HepG2 (cell line): ENCODE results near the gene SAMD14. TPM values are rescaled to one million over a fixed set of nuclear protein-coding genes. Genes with fewer than 3 reads are reported as not detected.

Experiments used
- CENPBD1 ChIP-seq: sonication (generic); formaldehyde crosslinking; IDR thresholded peaks from 2 replicates; pipeline ENCODE4 v1.8.0; 2022; ENCODE audit warnings: missing genetic modification reagents, low read depth, mild to moderate bottlenecking, borderline replicate concordance
- FOXK1 ChIP-seq: sonication (generic); formaldehyde crosslinking; IDR thresholded peaks from 2 replicates; pipeline ENCODE4 v1.4.0; 2020; ENCODE audit warnings: low read depth, missing genetic modification reagents, borderline replicate concordance
- FOXP4 ChIP-seq: sonication (generic); formaldehyde crosslinking; IDR thresholded peaks from 2 replicates; pipeline ENCODE4 v1.4.0; 2020; ENCODE audit warnings: missing genetic modification reagents
- HNF4G ChIP-seq, 2 experiments: sonication (generic) in 1 of 2; formaldehyde crosslinking in 1 of 2; IDR thresholded peaks; 2 replicates each; pipeline versions ENCODE4 v1.4.0 to v1.6.1; 2011 to 2020; ENCODE audit warnings: borderline replicate concordance in 2 of 2, low read depth in 2 of 2, mild to moderate bottlenecking in 2 of 2, low read length in 1 of 2, missing genetic modification reagents in 1 of 2, moderate library complexity in 1 of 2
- MAZ ChIP-seq, 2 experiments: sonication (generic) in 1 of 2; formaldehyde crosslinking in 1 of 2; IDR thresholded peaks; 2 replicates each; pipeline versions ENCODE4 v1.5.0 to v1.6.1; 2012 to 2020; ENCODE audit warnings: low read depth in 2 of 2, mild to moderate bottlenecking in 2 of 2, borderline replicate concordance in 1 of 2, improper control_type of control experiment in 1 of 2, low read length in 1 of 2, missing genetic modification reagents in 1 of 2, moderate library complexity in 1 of 2
- MED1 ChIP-seq: sonication (generic); formaldehyde crosslinking; IDR thresholded peaks from 2 replicates; pipeline ENCODE4 v1.4.0; 2020; ENCODE audit warnings: missing genetic modification reagents
- MEIS1 ChIP-seq: sonication (generic); formaldehyde crosslinking; IDR thresholded peaks from 2 replicates; pipeline ENCODE4 v1.9.0; 2021; ENCODE audit warnings: mild to moderate bottlenecking, missing genetic modification reagents, moderate library complexity, borderline replicate concordance
- MIER3 ChIP-seq: IDR thresholded peaks from 2 replicates; pipeline ENCODE4 v1.6.1; 2016; ENCODE audit warnings: missing compliant biosample characterization, borderline replicate concordance
- MXD4 ChIP-seq: IDR thresholded peaks from 2 replicates; pipeline ENCODE4 v1.6.1; 2016; ENCODE audit warnings: mild to moderate bottlenecking, missing biosample characterization, missing genetic modification reagents
- RAD21 ChIP-seq: fragments of 450-650 bp; formaldehyde crosslinking; IDR thresholded peaks from 2 replicates; pipeline ENCODE4 v1.5.0; 2020; ENCODE audit warnings: mild to moderate bottlenecking
- RXRB ChIP-seq: IDR thresholded peaks from 2 replicates; pipeline ENCODE4 v1.6.1; 2016; ENCODE audit warnings: borderline replicate concordance, missing genetic modification reagents, missing compliant biosample characterization
- SAP130 ChIP-seq: IDR thresholded peaks from 2 replicates; pipeline ENCODE4 v1.6.1; 2016; ENCODE audit warnings: low read depth
- ZNF10 ChIP-seq: sonication (generic); formaldehyde crosslinking; IDR thresholded peaks from 2 replicates; pipeline ENCODE4 v1.4.0; 2020; ENCODE audit warnings: mild to moderate bottlenecking, low read depth, missing genetic modification reagents, borderline replicate concordance
- ZNF263 ChIP-seq: sonication (generic); formaldehyde crosslinking; IDR thresholded peaks from 2 replicates; pipeline ENCODE4 v1.4.0; 2020; ENCODE audit warnings: missing genetic modification reagents
- ZNF317 ChIP-seq: sonication (generic); formaldehyde crosslinking; IDR thresholded peaks from 2 replicates; pipeline ENCODE4 v1.5.0; 2020; ENCODE audit warnings: mild to moderate bottlenecking, missing genetic modification reagents
- ZNF343 ChIP-seq: sonication (generic); formaldehyde crosslinking; IDR thresholded peaks from 2 replicates; pipeline ENCODE4 v1.4.0; 2020; ENCODE audit warnings: mild to moderate bottlenecking, missing genetic modification reagents
- ZNF414 ChIP-seq: sonication (generic); formaldehyde crosslinking; IDR thresholded peaks from 2 replicates; pipeline ENCODE4 v1.5.0; 2020; ENCODE audit warnings: missing genetic modification reagents
- ZNF501 ChIP-seq: sonication (generic); formaldehyde crosslinking; IDR thresholded peaks from 2 replicates; pipeline ENCODE4 v1.5.1; 2020; ENCODE audit warnings: mild to moderate bottlenecking, moderate library complexity, missing genetic modification reagents
- polyA plus RNA-seq, 8 experiments: library from polyadenylated mRNA; depleted of rRNA in 3 of 8; stranded (reverse) in 7 of 8; unstranded in 1 of 8; fragments of >200 nt; fragmentation: Illumina TruSeq in 4 of 8; extraction: Trizol in 4 of 8; gene quantifications; 2 replicates each; pipeline versions ENCODE4 v1.2.1 to v1.2.3, GENCODE V29; 2011 to 2016; ENCODE audit warnings: low read depth in 4 of 8, missing spikeins in 1 of 8, mixed read lengths in 1 of 8; ENCODE audit not compliant: insufficient read depth in 1 of 8
- total RNA-seq, 5 experiments: library from RNA; depleted of rRNA; stranded (reverse); fragments of >200 nt; fragmentation: Illumina TruSeq; extraction: Trizol; gene quantifications; 2 replicates each; pipeline ENCODE4 v1.2.3, GENCODE V29; 2016; ENCODE audit warnings: low read depth in 1 of 5
- TF ChIP-seq, protein P1 (sequence below): sonication (generic); formaldehyde crosslinking; IDR thresholded peaks from 2 replicates; pipeline ENCODE4 v1.4.0; 2020; ENCODE audit warnings: mild to moderate bottlenecking, missing genetic modification reagents, borderline replicate concordance
- TF ChIP-seq, protein P2 (sequence below): IDR thresholded peaks from 2 replicates; pipeline ENCODE4 v1.6.1; 2018; ENCODE audit warnings: missing genetic modification reagents, mild to moderate bottlenecking, missing compliant biosample characterization

The SAMD14 gene
- total and polyA plus RNA-seq, 2 of the 13 experiments (the other 11 are each of a cell fraction or from before 2014, with no cell fraction given) = 0.07 to 0.22 TPM

DNA sequence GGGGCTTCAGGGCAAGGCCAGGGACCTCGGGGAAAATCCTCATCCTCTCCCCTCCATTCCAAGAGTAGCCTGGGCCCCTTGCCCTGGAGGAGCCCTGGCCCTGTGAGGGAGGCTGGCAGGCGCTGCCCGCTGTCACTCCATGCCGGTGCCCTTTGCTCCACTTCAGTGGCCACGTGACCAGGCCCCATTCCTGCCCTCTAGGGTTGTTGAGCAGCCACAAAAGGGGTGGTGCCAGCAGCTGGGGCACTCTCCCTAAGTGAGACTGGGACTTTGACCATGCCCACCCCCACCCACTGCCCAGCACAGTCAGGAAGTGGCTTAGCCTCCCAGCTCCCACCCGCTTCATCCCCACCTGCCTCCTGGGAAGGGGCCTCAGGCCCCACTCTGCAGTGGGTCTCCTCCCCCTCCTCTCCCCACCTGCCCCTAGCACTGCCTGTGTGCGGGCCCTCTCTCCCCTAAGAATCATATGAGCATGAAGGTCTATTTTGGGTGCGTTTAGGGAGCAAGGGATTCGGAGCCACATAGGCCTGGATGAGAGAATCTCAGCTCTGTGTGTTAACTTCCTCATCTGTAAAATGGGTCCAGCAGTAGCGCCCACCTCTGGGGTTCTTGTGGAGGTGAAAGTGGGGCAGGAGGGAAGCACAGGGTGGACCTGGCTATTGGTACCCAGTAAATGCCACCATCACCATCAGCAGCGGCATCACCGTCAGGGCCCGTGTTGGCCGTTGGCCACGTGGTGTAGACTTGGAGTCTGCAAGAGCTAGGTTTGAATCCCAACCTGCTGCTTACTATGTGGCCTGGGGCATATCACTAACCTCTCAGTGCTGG, 27.6 kb downstream of the SAMD14 start (continued):
- TF ChIP-seq, protein P1, sequence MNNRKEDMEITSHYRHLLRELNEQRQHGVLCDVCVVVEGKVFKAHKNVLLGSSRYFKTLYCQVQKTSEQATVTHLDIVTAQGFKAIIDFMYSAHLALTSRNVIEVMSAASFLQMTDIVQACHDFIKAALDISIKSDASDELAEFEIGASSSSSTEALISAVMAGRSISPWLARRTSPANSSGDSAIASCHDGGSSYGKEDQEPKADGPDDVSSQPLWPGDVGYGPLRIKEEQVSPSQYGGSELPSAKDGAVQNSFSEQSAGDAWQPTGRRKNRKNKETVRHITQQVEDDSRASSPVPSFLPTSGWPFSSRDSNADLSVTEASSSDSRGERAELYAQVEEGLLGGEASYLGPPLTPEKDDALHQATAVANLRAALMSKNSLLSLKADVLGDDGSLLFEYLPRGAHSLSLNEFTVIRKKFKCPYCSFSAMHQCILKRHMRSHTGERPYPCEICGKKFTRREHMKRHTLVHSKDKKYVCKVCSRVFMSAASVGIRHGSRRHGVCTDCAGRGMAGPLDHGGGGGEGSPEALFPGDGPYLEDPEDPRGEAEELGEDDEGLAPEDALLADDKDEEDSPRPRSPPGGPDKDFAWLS = no peak
- TF ChIP-seq ZNF414 (CRISPR knock-in tag) (peak; percentile 13; the same call in 1 of the 2 replicates), RAD21 (CRISPR knock-in tag) (peak; percentile 22; the same call in 1 of the 2 replicates), MXD4 (peak; percentile 63; the same call in 1 of the 2 replicates), ZNF10 (CRISPR knock-in tag) (no peak), RXRB (CRISPR knock-in tag) (peak; percentile 98), MIER3 (CRISPR knock-in tag) (peak; percentile 21; the same call in 1 of the 2 replicates), ZNF317 (CRISPR knock-in tag) (peak; percentile 63; the same call in 1 of the 2 replicates), HNF4G (IDR thresholded peaks at IDR 0.05; ENCODE audit: borderline replicate concordance, low read depth, low read length) (peak; percentile 83; the same call in 1 of the 2 replicates), HNF4G (CRISPR knock-in tag; IDR thresholded peaks at IDR 0.05; ENCODE audit: borderline replicate concordance, low read depth) (peak; percentile 56; the same call in 1 of the 2 replicates), MAZ (IDR thresholded peaks at IDR 0.05; ENCODE audit: borderline replicate concordance, low read depth, low read length) (peak; percentile 14; the same call in 1 of the 2 replicates), MAZ (CRISPR knock-in tag; IDR thresholded peaks at IDR 0.05; ENCODE audit: low read depth) (no peak), MEIS1 (peak; percentile 76; the same call in 1 of the 2 replicates), MED1 (CRISPR knock-in tag) (peak; percentile 51; the same call in 1 of the 2 replicates), SAP130 (CRISPR knock-in tag) (peak; percentile 67), CENPBD1 (0 out of 2 replicates have a peak, but pooled peaks have one; percentile 28), FOXK1 (CRISPR knock-in tag) (peak; percentile 30; the same call in 1 of the 2 replicates), ZNF263 (CRISPR knock-in tag) (peak; percentile 48), FOXP4 (CRISPR knock-in tag) (0 out of 2 replicates have a peak, but pooled peaks have one; percentile 23), ZNF343 (0 out of 2 replicates have a peak, but pooled peaks have one; percentile 13), ZNF501 (CRISPR knock-in tag) (0 out of 2 replicates have a peak, but pooled peaks have one; percentile 26)
- TF ChIP-seq, protein P2, sequence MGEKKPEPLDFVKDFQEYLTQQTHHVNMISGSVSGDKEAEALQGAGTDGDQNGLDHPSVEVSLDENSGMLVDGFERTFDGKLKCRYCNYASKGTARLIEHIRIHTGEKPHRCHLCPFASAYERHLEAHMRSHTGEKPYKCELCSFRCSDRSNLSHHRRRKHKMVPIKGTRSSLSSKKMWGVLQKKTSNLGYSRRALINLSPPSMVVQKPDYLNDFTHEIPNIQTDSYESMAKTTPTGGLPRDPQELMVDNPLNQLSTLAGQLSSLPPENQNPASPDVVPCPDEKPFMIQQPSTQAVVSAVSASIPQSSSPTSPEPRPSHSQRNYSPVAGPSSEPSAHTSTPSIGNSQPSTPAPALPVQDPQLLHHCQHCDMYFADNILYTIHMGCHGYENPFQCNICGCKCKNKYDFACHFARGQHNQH = 0 out of 2 replicates have a peak, but pooled peaks have one; percentile 19
